Thoracic aorta (tissue), 2 donors: ENCODE data around the gene MICAL1. TPM values are rescaled to one million over a fixed set of nuclear protein-coding genes. Genes with fewer than 3 reads are reported as not detected.

Source experiments
- ATAC-seq: fragments of 150-250 bp; one replicate; pipeline ENCODE4 v1.8.0; 2017; ENCODE audit warnings: low read depth; ENCODE audit not compliant: insufficient number of reproducible peaks, low FRiP score
- DNase-seq: peaks from one replicate; pipeline ENCODE4 v3.0.0-alpha.2; 2020; ENCODE audit warnings: low spot score
- H3K27ac ChIP-seq, 2 donors: fragments of 200-600 bp; sonication (generic); 1 replicate in 1 of 2; 2 replicates in 1 of 2; pipeline ENCODE4 v1.5.1; 2016; ENCODE audit warnings: mild to moderate bottlenecking in 2 of 2, moderate library complexity in 2 of 2
- H3K27me3 ChIP-seq: fragments of 200-600 bp; sonication (generic); replicated peaks from 2 replicates; pipeline ENCODE4 v1.6.0; 2016; ENCODE audit warnings: mild to moderate bottlenecking; ENCODE audit not compliant: insufficient read depth
- H3K36me3 ChIP-seq: fragments of 200-600 bp; sonication (generic); one replicate; pipeline ENCODE4 v1.5.1; 2016
- H3K4me1 ChIP-seq, 2 donors: fragments of 200-600 bp; sonication (generic); 1 replicate in 1 of 2; 2 replicates in 1 of 2; pipeline versions ENCODE4 v1.5.1 to v1.6.0; 2016; ENCODE audit warnings: low read depth in 2 of 2, mild to moderate bottlenecking in 1 of 2; ENCODE audit not compliant: control insufficient read depth in 1 of 2
- H3K4me3 ChIP-seq: fragments of 200-600 bp; sonication (generic); 2 replicates; pipeline ENCODE4 v1.5.1; 2016; ENCODE audit warnings: mild to moderate bottlenecking
- H3K9me3 ChIP-seq: fragments of 200-600 bp; sonication (generic); 2 replicates; pipeline ENCODE4 v1.5.1; 2016
- total RNA-seq, 2 donors: library from RNA; depleted of rRNA; stranded (reverse); fragments of >200 nt; gene quantifications; one replicate each; pipeline versions ENCODE4 v1.1.0 to v1.2.3, GENCODE V29; 2016
- TF ChIP-seq, protein P1 (sequence below): fragments of 200-600 bp; sonication (generic); IDR thresholded peaks from one replicate; pipeline ENCODE4 v1.5.1; 2019; ENCODE audit warnings: antibody characterized with exemption

Gene MICAL1
- total RNA-seq, 2 donors from 2014 or later: 60.6 to 105 TPM

DNA sequence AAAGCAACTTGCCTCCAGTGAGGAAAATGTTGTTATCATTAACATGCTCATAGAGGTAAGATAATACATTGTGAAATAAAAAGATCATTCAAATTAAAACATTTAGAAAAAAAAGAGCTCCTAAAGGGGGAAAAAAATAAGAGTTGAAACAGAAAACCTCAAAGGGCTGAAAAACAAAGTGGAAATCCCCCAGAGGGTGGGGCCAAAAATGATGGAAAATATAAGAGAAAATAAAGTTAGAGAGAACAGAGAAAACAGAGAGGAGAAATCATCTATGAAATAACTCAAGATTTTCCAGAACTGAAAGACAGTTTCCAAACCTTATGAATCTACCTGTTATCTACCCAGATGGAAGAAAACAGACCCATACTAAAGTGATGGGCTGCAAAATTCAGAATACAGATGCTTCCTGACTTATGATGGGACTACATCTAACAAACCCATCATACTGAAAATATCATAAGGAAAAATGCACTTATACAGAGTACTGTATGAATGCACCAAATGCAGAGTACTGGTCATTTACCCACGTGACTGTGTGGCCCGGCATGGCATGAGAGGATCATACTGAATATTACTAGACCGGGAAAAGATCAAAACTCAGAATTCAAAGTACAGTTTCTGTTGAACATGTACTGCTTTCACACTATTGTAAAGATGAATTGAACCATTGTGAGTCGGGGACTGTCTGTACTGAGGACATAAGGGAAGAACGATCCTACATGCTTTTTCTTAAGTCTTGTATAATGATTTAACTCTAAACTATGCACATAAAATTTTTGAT is 23.5 kb upstream of the MICAL1 start:
- peaks cover 20% of the 10 kb centered on the region for H3K36me3 ChIP-seq
- H3K27me3 ChIP-seq: no peaks in the 10 kb centered on the region
- DNase-seq (no peak), ATAC-seq (no peak)
- TF ChIP-seq, protein P1, sequence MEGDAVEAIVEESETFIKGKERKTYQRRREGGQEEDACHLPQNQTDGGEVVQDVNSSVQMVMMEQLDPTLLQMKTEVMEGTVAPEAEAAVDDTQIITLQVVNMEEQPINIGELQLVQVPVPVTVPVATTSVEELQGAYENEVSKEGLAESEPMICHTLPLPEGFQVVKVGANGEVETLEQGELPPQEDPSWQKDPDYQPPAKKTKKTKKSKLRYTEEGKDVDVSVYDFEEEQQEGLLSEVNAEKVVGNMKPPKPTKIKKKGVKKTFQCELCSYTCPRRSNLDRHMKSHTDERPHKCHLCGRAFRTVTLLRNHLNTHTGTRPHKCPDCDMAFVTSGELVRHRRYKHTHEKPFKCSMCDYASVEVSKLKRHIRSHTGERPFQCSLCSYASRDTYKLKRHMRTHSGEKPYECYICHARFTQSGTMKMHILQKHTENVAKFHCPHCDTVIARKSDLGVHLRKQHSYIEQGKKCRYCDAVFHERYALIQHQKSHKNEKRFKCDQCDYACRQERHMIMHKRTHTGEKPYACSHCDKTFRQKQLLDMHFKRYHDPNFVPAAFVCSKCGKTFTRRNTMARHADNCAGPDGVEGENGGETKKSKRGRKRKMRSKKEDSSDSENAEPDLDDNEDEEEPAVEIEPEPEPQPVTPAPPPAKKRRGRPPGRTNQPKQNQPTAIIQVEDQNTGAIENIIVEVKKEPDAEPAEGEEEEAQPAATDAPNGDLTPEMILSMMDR: no peak
- H3K4me3 ChIP-seq: no peak overlapping the region
- no peaks in the 10 kb centered on the region for H3K9me3 ChIP-seq
- H3K4me1 ChIP-seq: peaks cover 27 to 62% of the 10 kb centered on the region in 2 donors
- no peak overlapping the region for H3K27ac ChIP-seq

DNA sequence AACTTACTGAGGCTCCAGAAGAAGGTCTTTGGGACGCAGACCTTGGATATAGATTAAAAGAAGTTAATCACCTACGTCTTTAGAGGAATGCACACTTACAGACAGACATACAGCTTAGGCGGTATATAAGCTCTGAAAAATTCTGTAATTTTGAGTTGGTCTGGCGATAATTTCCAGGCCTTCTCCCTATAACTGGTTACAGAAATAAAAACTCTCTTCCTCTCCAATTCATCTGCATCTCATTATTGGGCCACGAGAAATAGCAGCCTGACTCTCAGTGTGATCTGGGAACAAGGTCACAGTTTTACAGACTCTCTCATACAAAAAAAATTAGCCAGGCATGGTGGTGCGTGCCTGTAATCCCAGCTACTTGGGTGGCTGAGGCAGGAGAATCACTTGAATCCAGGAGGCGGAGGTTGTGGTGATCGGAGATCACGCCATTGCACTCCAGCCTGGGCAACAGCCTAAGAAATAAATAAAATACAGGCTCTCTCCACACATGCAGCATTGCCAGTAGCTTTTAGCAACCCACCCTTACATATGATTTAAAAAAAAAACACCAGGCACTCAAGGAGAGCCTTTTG is 22.7 kb upstream of the MICAL1 start:
- H3K4me3 ChIP-seq: no peak overlapping the region
- H3K27ac ChIP-seq: no peak overlapping the region
- H3K36me3 ChIP-seq: peaks cover 26% of the 10 kb centered on the region
- H3K4me1 ChIP-seq: peaks cover 27 to 58% of the 10 kb centered on the region in 2 donors
- ATAC-seq (no peak), DNase-seq (no peak)
- H3K9me3 ChIP-seq: no peaks in the 10 kb centered on the region
- no peaks in the 10 kb centered on the region for H3K27me3 ChIP-seq
- TF ChIP-seq, protein P1: no peak

DNA sequence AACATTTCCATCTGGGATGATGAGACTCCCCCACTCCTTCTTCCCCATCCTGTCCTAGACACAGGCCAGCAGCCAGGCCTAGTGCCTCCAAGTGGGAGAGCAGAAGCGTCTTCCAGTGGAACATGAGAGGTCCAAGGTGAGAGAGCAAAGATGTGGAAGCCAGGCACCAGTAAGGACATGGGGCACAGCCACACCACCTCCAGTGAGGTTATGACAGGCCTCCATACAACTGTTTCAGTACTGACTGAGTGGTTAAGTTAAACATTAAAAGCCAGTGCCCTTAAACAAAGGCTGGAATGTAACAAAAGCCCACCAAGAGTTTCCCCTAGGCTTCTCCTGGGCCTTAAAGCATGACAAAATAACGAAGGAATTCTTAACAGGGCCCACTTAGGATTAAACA is 22.2 kb upstream of the MICAL1 start:
- ATAC-seq: no peak
- no peak overlapping the region for H3K27ac ChIP-seq
- no peak for DNase-seq
- peaks cover 27 to 58% of the 10 kb centered on the region in 2 donors for H3K4me1 ChIP-seq
- H3K27me3 ChIP-seq: no peaks in the 10 kb centered on the region
- H3K4me3 ChIP-seq: no peak overlapping the region
- H3K9me3 ChIP-seq: no peaks in the 10 kb centered on the region
- TF ChIP-seq, protein P1: no peak
- H3K36me3 ChIP-seq: peaks cover 29% of the 10 kb centered on the region

DNA sequence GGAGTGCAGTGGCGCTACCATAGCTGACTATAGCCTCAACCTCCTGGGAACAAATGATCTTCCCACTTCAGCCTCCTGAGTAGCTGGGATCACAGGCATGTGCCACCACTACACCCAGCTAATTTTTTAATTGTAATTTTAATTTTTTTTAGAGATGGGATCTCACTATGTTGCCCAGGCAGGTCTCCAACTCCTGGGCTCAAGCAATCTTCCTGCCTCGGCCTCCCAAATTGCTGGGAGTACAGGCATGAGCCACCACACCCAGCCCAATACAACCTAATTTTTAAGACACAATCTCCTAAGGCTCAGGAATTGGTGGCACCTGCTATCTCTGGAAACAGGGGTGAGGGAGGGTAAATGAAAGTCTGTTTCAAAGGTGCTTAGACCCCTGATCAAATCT is 21.6 kb upstream of the MICAL1 start:
- Histone ChIP-seq H3K4me3 (no peak overlapping the region), H3K27me3 (no peaks in the 10 kb centered on the region), H3K9me3 (no peaks in the 10 kb centered on the region), H3K27ac (no peak overlapping the region), H3K4me1 (peaks cover 27 to 58% of the 10 kb centered on the region in 2 donors), H3K36me3 (peaks cover 33% of the 10 kb centered on the region)
- DNase-seq (no peak), ATAC-seq (no peak)
- TF ChIP-seq, protein P1: no peak

DNA sequence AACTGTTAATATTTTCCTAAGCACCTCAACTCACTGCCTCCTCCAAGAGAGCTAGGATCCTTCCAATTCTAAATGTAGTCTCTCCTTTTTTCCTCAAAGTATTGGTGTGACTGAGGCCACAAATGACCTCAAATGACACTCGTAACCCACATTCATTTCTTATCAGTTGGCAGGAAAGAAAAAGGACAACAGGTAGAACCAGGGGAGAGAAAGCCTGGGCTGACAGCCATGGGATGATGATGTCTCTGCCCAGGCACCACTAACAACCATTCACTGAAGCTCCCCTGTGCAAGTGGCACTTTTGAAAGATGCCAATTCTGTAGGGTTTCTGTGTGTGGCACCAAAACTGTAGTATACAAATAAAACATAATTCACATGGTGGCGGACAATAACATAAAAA is 20.1 kb upstream of the MICAL1 start:
- DNase-seq (no peak), ATAC-seq (no peak)
- no peaks in the 10 kb centered on the region for H3K27me3 ChIP-seq
- H3K9me3 ChIP-seq: no peaks in the 10 kb centered on the region
- H3K27ac ChIP-seq: no peak overlapping the region
- H3K4me1 ChIP-seq: peaks cover 11 to 42% of the 10 kb centered on the region in 2 donors
- no peak overlapping the region for H3K4me3 ChIP-seq
- TF ChIP-seq, protein P1: no peak
- H3K36me3 ChIP-seq: peaks cover 45% of the 10 kb centered on the region
